A673 (cell line): ENCODE results near the gene GEMIN2.

Experiments used
- EZH2 ChIP-seq: fragments of 200-600 bp; sonication (generic); IDR thresholded peaks from 2 replicates; pipeline ENCODE4 v1.6.1; 2017; ENCODE audit warnings: borderline replicate concordance, low read depth, mild to moderate bottlenecking, mixed read lengths, antibody characterized with exemption, low read length; ENCODE audit not compliant: poor library complexity, severe bottlenecking
- TF ChIP-seq, protein P1 (sequence below): fragments of 300-800, 200-600 bp; sonication (generic); conservative IDR thresholded peaks from 2 replicates; pipeline ENCODE4 v1.5.1; 2017; ENCODE audit warnings: low read depth, mild to moderate bottlenecking, antibody characterized with exemption, low read length, moderate library complexity, mixed read lengths

- TF ChIP-seq, protein P1, sequence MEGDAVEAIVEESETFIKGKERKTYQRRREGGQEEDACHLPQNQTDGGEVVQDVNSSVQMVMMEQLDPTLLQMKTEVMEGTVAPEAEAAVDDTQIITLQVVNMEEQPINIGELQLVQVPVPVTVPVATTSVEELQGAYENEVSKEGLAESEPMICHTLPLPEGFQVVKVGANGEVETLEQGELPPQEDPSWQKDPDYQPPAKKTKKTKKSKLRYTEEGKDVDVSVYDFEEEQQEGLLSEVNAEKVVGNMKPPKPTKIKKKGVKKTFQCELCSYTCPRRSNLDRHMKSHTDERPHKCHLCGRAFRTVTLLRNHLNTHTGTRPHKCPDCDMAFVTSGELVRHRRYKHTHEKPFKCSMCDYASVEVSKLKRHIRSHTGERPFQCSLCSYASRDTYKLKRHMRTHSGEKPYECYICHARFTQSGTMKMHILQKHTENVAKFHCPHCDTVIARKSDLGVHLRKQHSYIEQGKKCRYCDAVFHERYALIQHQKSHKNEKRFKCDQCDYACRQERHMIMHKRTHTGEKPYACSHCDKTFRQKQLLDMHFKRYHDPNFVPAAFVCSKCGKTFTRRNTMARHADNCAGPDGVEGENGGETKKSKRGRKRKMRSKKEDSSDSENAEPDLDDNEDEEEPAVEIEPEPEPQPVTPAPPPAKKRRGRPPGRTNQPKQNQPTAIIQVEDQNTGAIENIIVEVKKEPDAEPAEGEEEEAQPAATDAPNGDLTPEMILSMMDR, result no peak
- no peak for TF ChIP-seq EZH2
Observed at GRCh38 chr14:39175445-39176262, 61.5 kb downstream of the GEMIN2 start.
